ENCODE results near the gene TTI1. TPM values are rescaled to one million over a fixed set of nuclear protein-coding genes. Genes with fewer than 3 reads are reported as not detected.
A peak's percentile ranks its signal among the peaks of the same experiment; 100 is the strongest.

TTI1 gene
- total and polyA plus RNA-seq, 9 of the 15 experiments (the other 6 are each of a cell fraction or from before 2014, with no cell fraction given), result 9.8 to 55.1 (median 39.4) TPM

- TF ChIP-seq HDAC8 (tag; IDR thresholded peaks at IDR 0.05) (no peak), ZNF431 (CRISPR knock-in tag; IDR thresholded peaks at IDR 0.05) (no peak), ZNF740 (CRISPR knock-in tag; IDR thresholded peaks at IDR 0.05) (no peak), ZNF740 (tag; IDR thresholded peaks at IDR 0.05) (peak in 1 of 2 experiments; percentile 45; a peak in 1 of 4 replicates), TEAD4 (IDR thresholded peaks at IDR 0.05; ENCODE audit: low read length) (peak; percentile 53; the same call in 1 of the 2 replicates), TEAD4 (CRISPR knock-in tag; IDR thresholded peaks at IDR 0.05; ENCODE audit: borderline replicate concordance) (no peak), ZNF41 (CRISPR knock-in tag; conservative IDR thresholded peaks at IDR 0.05) (no peak), CTCF (IDR thresholded peaks at IDR 0.05 in 2 of 3, conservative IDR thresholded peaks at IDR 0.05 in 1 of 3; ENCODE audit: insufficient read depth in 2 of 3, low read depth in 1 of 3, low read length in 3 of 3) (peak; percentile 43 to 62 (median 51); a peak in 4 of 6 replicates), VEZF1 (CRISPR knock-in tag; IDR thresholded peaks at IDR 0.05) (peak; percentile 90), ZNF12 (CRISPR knock-in tag; IDR thresholded peaks at IDR 0.05) (no peak), ZNF408 (CRISPR knock-in tag; IDR thresholded peaks at IDR 0.05; ENCODE audit: low read depth) (no peak), PURB (CRISPR knock-in tag; IDR thresholded peaks at IDR 0.05; ENCODE audit: low read depth) (no peak), NBN (IDR thresholded peaks at IDR 0.05; ENCODE audit: low read depth) (no peak), CBFA2T2 (conservative IDR thresholded peaks at IDR 0.05) (0 out of 2 replicates have a peak, but pooled peaks have one; percentile 9), REST (IDR thresholded peaks at IDR 0.05; ENCODE audit: borderline replicate concordance) (peak; percentile 39; the same call in 1 of the 2 replicates), REST (CRISPR knock-in tag; IDR thresholded peaks at IDR 0.05; ENCODE audit: low read depth) (no peak)
Measured at GRCh38 chr20:37992802-37993409, 40.4 kb downstream of the TTI1 start (continued).
